HCT116 (cell line): ENCODE data around the gene LRFN3. TPM values are rescaled to one million over a fixed set of nuclear protein-coding genes. Genes with fewer than 3 reads are reported as not detected.

Experiments
- ATAC-seq: fragments of 200-7000 bp; cut with Tn5 transposase; 2 replicates; pipeline ENCODE4 v1.9.1; 2020; ENCODE audit warnings: mild to moderate bottlenecking, moderate library complexity
- BruUV-seq: library from RNA; stranded (reverse); fragments of 400-500 nt; replicated peaks from 2 replicates; lab custom pipeline; 2021; lab: Mats Ljungman, UMichigan
- CTCF ChIA-PET: fragments of 300-600 bp; sonication (Branson Sonifier 250); formaldehyde crosslinking; loops from one replicate; lab custom pipeline; 2021; ENCODE audit warnings: antibody characterized with exemption; lab: Charles Lee
- POLR2A ChIA-PET: fragments of 300-600, 350-600 bp; sonication (Branson Sonifier 250); formaldehyde crosslinking; loops from one replicate; lab custom pipeline; 2021; ENCODE audit warnings: antibody characterized with exemption; lab: Charles Lee
- RAD21 ChIA-PET, 2 experiments: fragments of 300-600 bp; sonication (Branson Sonifier 250); formaldehyde crosslinking; loops; one replicate each; lab custom pipeline; 2023; ENCODE audit warnings: low total read pairs in 2 of 2; ENCODE audit not compliant: uncharacterized antibody in 2 of 2, unreplicated experiment in 2 of 2, low non-redundant PET in 1 of 2; lab: Charles Lee
- DNase-seq: peaks from one replicate; pipeline ENCODE4 v3.0.0-alpha.2; 2010; ENCODE audit warnings: low read depth, low spot score
- H2AFZ ChIP-seq: fragments of 200-600 bp; shearing (Covaris generic), sonication (generic); 2 replicates; pipeline ENCODE4 v1.6.1; 2017; ENCODE audit warnings: low read depth, mixed run types, mixed read lengths, antibody characterized with exemption, low read length; ENCODE audit not compliant: poor library complexity, severe bottlenecking
- H3K27ac ChIP-seq: 2 replicates; pipeline ENCODE4 v1.5.1; 2012; ENCODE audit warnings: low read depth, low read length
- H3K27me3 ChIP-seq: fragments of 200-600 bp; sonication (generic); 2 replicates; pipeline ENCODE4 v1.6.1; 2016; ENCODE audit warnings: mixed run types, low read length, mixed read lengths; ENCODE audit not compliant: insufficient read depth
- H3K36me3 ChIP-seq, 2 experiments: fragments of 200-500 bp in 1 of 2; fragments of 200-600 bp in 1 of 2; sonication (Bioruptor generic) in 1 of 2; sonication (generic) in 1 of 2; 2 replicates each; pipeline versions ENCODE4 v1.5.1 to v1.6.1; 2014 to 2016; ENCODE audit warnings: low read length in 2 of 2, inconsistent platforms in 1 of 2, mixed read lengths in 1 of 2, mixed run types in 1 of 2; ENCODE audit not compliant: insufficient read depth in 2 of 2, control insufficient read depth in 1 of 2
- H3K4me1 ChIP-seq, 2 experiments: fragments of 200-600 bp in 1 of 2; sonication (generic) in 1 of 2; 2 replicates each; pipeline versions ENCODE4 v1.5.1 to v1.6.1; 2012 to 2017; ENCODE audit warnings: low read length in 2 of 2, inconsistent platforms in 1 of 2, mild to moderate bottlenecking in 1 of 2, mixed read lengths in 1 of 2, mixed run types in 1 of 2, moderate library complexity in 1 of 2; ENCODE audit not compliant: insufficient read depth in 2 of 2, control insufficient read depth in 1 of 2
- H3K4me2 ChIP-seq: fragments of 200-600 bp; sonication (generic); 2 replicates; pipeline ENCODE4 v1.6.1; 2017; ENCODE audit warnings: mixed run types, low read length, mixed read lengths
- H3K4me3 ChIP-seq, 2 experiments: fragments of 200-600 bp in 1 of 2; sonication (generic) in 1 of 2; replicated peaks in 1 of 2; 2 replicates each; pipeline ENCODE4 v1.5.1; 2011 to 2016; ENCODE audit warnings: low read length in 2 of 2, control low read depth in 1 of 2, low read depth in 1 of 2, mild to moderate bottlenecking in 1 of 2, mixed read lengths in 1 of 2, mixed run types in 1 of 2
- H3K79me2 ChIP-seq: fragments of 200-600 bp; sonication (generic); 2 replicates; pipeline ENCODE4 v1.6.1; 2017; ENCODE audit warnings: mild to moderate bottlenecking, mixed run types, low read length, moderate library complexity, mixed read lengths; ENCODE audit not compliant: insufficient read depth
- H3K9ac ChIP-seq: fragments of 200-600 bp; sonication (generic); 2 replicates; pipeline ENCODE4 v1.6.1; 2016; ENCODE audit warnings: low read length, mixed read lengths
- H3K9me2 ChIP-seq: fragments of 200-600 bp; sonication (generic), shearing (Covaris generic); 2 replicates; pipeline ENCODE4 v1.6.1; 2017; ENCODE audit warnings: mixed run types, mild to moderate bottlenecking, moderate library complexity; ENCODE audit not compliant: insufficient read depth
- H3K9me3 ChIP-seq, 2 experiments: fragments of 200-500 bp in 1 of 2; fragments of 200-600 bp in 1 of 2; sonication (Bioruptor generic) in 1 of 2; sonication (generic) in 1 of 2; 2 replicates each; pipeline ENCODE4 v1.6.1; 2014 to 2017; ENCODE audit warnings: low read length in 2 of 2, mixed read lengths in 2 of 2, inconsistent platforms in 1 of 2, low read depth in 1 of 2, mild to moderate bottlenecking in 1 of 2, mixed run types in 1 of 2, moderate library complexity in 1 of 2; ENCODE audit not compliant: control insufficient read depth in 1 of 2, insufficient read depth in 1 of 2
- H4K20me1 ChIP-seq: fragments of 200-600 bp; sonication (generic), shearing (Covaris generic); 2 replicates; pipeline ENCODE4 v1.6.1; 2017; ENCODE audit warnings: mixed run types, mild to moderate bottlenecking, moderate library complexity; ENCODE audit not compliant: insufficient read depth
- CEBPB ChIP-seq: IDR thresholded peaks from 2 replicates; pipeline ENCODE4 v1.6.1; 2012; ENCODE audit warnings: low read depth
- EGR1 ChIP-seq: IDR thresholded peaks from 2 replicates; pipeline ENCODE4 v1.6.1; 2012; ENCODE audit warnings: low read depth
- ELF1 ChIP-seq: IDR thresholded peaks from 2 replicates; pipeline ENCODE4 v1.6.1; 2012; ENCODE audit warnings: low read depth, borderline replicate concordance
- EZH2 ChIP-seq: fragments of 200-600 bp; sonication (generic); IDR thresholded peaks from 2 replicates; pipeline ENCODE4 v1.6.1; 2017; ENCODE audit warnings: antibody characterized with exemption, mixed run types
- EZH2phosphoT487 ChIP-seq: fragments of 200-600 bp; IDR thresholded peaks from 2 replicates; pipeline ENCODE4 v1.6.1; 2018; ENCODE audit warnings: antibody characterized with exemption, borderline replicate concordance
- POLR2A ChIP-seq: IDR thresholded peaks from 2 replicates; pipeline ENCODE4 v1.7.0; 2011; ENCODE audit warnings: borderline replicate concordance; ENCODE audit not compliant: insufficient read depth, insufficient read length; ENCODE audit errors: extremely low read depth
- RAD21 ChIP-seq: IDR thresholded peaks from 2 replicates; pipeline ENCODE4 v1.6.1; 2012; ENCODE audit warnings: low read depth, mild to moderate bottlenecking
- SP1 ChIP-seq: IDR thresholded peaks from 2 replicates; pipeline ENCODE4 v1.6.1; 2012; ENCODE audit warnings: low read depth
- SRF ChIP-seq: IDR thresholded peaks from 2 replicates; pipeline ENCODE4 v1.6.1; 2012; ENCODE audit warnings: low read depth
- TCF7L2 ChIP-seq: IDR thresholded peaks from 2 replicates; pipeline ENCODE4 v1.7.0; 2011; ENCODE audit warnings: borderline replicate concordance, inconsistent platforms; ENCODE audit not compliant: insufficient read depth, insufficient read length; ENCODE audit errors: extremely low read depth
- YY1 ChIP-seq: IDR thresholded peaks from 2 replicates; pipeline ENCODE4 v1.6.1; 2011; ENCODE audit warnings: low read length, low read depth, moderate library complexity, mild to moderate bottlenecking; ENCODE audit not compliant: insufficient replicate concordance; ENCODE audit errors: extremely low read depth
- intact Hi-C: fragments of 100-400 bp; cut with micrococcal nuclease; formaldehyde crosslinking; loops from 2 replicates; pipeline ENCODE4 v1.10.0; 2022
- total RNA-seq: library from RNA; stranded (reverse); gene quantifications from one replicate; pipeline ENCODE4 v1.2.1, GENCODE V29; 2021; ENCODE audit not compliant: unreplicated experiment
- TF ChIP-seq, protein P1 (sequence below): IDR thresholded peaks from 2 replicates; pipeline ENCODE4 v1.6.1; 2011; ENCODE audit warnings: mild to moderate bottlenecking, low read length, moderate library complexity; ENCODE audit not compliant: insufficient replicate concordance; ENCODE audit errors: extremely low read depth
- TF ChIP-seq, protein P2 (sequence below): IDR thresholded peaks from 2 replicates; pipeline ENCODE4 v1.6.1; 2012; ENCODE audit warnings: low read depth

Gene LRFN3
- total RNA-seq, 1 experiment from 2014 or later, result 18.8 TPM

DNA sequence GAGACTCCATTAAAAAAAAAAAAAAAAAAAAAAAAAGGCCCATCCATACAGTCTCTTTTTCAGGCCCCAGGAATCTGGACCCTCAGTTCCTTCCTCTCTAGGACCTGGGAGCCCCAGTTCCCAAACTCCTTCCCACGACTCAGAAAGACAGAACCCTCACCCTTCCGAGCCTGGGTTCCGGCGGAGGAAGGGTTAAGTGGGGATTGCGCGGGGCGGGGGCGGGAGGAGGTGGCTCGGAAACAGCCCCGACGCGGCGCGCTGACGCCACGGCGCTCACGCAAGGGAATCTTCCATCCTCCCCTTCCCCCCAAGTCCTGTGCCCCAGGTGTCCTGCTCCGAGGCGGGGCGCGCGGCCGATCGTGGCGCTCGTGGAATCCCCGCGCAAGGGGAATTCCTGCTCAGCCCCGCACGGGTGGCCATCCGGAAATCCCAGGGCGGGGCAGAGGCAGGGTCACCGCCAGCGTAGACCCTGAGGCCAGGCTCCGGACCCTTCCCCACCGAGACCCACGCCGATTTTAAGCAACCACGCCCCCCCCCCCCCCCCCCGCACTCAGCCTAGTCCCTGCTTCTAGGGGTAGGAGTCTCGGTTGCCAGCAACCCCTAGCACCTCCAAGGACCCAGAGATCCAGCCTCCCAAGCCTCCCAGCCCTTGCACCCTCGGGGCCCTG lies 36.5 kb upstream of the LRFN3 start (continued):
- TF ChIP-seq YY1 (peak; percentile 61), RAD21 (no peak)

DNA sequence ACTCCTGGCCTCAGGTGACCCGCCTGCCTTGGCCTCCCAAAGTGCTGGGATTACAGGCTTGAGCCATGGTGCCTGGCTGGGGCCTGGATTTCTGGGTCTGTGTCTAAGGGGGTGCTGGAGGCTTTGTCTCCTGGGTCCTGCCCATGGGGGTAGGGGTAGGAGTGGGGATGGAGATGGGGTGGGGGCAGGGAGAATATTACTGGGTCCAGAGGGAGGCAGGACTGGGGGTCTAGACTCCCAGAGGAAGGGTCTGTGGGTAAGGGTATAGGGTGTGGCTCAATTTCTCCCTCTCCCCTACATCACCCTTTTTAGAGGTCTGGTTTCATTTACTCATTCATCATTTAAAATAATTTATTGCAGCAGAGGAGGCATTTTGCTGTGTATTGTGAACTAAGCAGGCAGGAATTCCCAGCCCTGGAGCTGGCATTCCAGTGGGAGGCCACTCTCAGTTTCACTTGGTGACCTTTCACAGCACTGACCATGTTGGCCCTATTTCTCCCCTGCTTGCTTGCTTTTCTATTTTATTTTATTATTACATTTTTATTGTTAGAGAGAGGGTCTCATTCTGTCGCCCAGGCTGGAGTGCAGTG lies 35.0 kb upstream of the LRFN3 start:
- peak overlapping the region; percentile 99 for H3K9ac ChIP-seq
- peak overlapping the region; percentile 91 for H3K4me2 ChIP-seq
- intact Hi-C loops, result no loop called here
- RAD21 ChIA-PET, result no interaction called here
- BruUV-seq, result no TSS peak
- peaks cover 5 to 23% of the 10 kb centered on the region in 2 experiments; a peak in 1 of 4 replicates for H3K36me3 ChIP-seq
- no peak for ATAC-seq
- no peak overlapping the region for H2AFZ ChIP-seq
- no peak for DNase-seq
- H3K9me2 ChIP-seq, result no peaks in the 10 kb centered on the region
- H3K79me2 ChIP-seq, result peaks cover 37% of the 10 kb centered on the region
- TF ChIP-seq CEBPB (no peak), YY1 (no peak), EZH2phosphoT487 (no peak), SRF (no peak), EZH2 (no peak), SP1 (no peak), TCF7L2 (no peak), POLR2A (no peak), EGR1 (no peak), ELF1 (no peak)
- TF ChIP-seq, protein P1, sequence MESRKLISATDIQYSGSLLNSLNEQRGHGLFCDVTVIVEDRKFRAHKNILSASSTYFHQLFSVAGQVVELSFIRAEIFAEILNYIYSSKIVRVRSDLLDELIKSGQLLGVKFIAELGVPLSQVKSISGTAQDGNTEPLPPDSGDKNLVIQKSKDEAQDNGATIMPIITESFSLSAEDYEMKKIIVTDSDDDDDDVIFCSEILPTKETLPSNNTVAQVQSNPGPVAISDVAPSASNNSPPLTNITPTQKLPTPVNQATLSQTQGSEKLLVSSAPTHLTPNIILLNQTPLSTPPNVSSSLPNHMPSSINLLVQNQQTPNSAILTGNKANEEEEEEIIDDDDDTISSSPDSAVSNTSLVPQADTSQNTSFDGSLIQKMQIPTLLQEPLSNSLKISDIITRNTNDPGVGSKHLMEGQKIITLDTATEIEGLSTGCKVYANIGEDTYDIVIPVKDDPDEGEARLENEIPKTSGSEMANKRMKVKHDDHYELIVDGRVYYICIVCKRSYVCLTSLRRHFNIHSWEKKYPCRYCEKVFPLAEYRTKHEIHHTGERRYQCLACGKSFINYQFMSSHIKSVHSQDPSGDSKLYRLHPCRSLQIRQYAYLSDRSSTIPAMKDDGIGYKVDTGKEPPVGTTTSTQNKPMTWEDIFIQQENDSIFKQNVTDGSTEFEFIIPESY, result no peak
- TF ChIP-seq, protein P2, sequence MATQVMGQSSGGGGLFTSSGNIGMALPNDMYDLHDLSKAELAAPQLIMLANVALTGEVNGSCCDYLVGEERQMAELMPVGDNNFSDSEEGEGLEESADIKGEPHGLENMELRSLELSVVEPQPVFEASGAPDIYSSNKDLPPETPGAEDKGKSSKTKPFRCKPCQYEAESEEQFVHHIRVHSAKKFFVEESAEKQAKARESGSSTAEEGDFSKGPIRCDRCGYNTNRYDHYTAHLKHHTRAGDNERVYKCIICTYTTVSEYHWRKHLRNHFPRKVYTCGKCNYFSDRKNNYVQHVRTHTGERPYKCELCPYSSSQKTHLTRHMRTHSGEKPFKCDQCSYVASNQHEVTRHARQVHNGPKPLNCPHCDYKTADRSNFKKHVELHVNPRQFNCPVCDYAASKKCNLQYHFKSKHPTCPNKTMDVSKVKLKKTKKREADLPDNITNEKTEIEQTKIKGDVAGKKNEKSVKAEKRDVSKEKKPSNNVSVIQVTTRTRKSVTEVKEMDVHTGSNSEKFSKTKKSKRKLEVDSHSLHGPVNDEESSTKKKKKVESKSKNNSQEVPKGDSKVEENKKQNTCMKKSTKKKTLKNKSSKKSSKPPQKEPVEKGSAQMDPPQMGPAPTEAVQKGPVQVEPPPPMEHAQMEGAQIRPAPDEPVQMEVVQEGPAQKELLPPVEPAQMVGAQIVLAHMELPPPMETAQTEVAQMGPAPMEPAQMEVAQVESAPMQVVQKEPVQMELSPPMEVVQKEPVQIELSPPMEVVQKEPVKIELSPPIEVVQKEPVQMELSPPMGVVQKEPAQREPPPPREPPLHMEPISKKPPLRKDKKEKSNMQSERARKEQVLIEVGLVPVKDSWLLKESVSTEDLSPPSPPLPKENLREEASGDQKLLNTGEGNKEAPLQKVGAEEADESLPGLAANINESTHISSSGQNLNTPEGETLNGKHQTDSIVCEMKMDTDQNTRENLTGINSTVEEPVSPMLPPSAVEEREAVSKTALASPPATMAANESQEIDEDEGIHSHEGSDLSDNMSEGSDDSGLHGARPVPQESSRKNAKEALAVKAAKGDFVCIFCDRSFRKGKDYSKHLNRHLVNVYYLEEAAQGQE, result no peak
- H3K4me3 ChIP-seq, result peak overlapping the region; percentile 98 to 99
- peaks cover 22 to 49% of the 10 kb centered on the region in 2 experiments for H3K4me1 ChIP-seq
- no peaks in the 10 kb centered on the region for H3K9me3 ChIP-seq
- no peaks in the 10 kb centered on the region for H4K20me1 ChIP-seq
- POLR2A ChIA-PET, result interaction anchor here (0.9 to 1.2 kb wide), 2 partner anchors 10 to 31 kb away, joined by 3 read pairs; no protein-coding TSS in a partner anchor
- CTCF ChIA-PET, result no interaction called here
- no peaks in the 10 kb centered on the region for H3K27me3 ChIP-seq
- H3K27ac ChIP-seq, result peak overlapping the region; percentile 98; the same call in 1 of the 2 replicates
